Brain microvascular endothelial cell (primary cell): ENCODE data around the gene CAMK1D.

Experiments
- DNase-seq: peaks from one replicate; pipeline ENCODE4 v3.0.0-alpha.2; 2020
- H3K27ac ChIP-seq: fragments of 250-450 bp; sonication (Bioruptor Pico); 2 replicates; pipeline ENCODE4 v1.5.1; 2020; ENCODE audit warnings: mild to moderate bottlenecking, moderate library complexity
- H3K27me3 ChIP-seq: fragments of 250-450 bp; sonication (Bioruptor Pico); replicated peaks from 2 replicates; pipeline ENCODE4 v1.5.1; 2020; ENCODE audit warnings: mild to moderate bottlenecking
- H3K36me3 ChIP-seq: fragments of 250-450 bp; sonication (Bioruptor Pico); replicated peaks from 2 replicates; pipeline ENCODE4 v1.5.1; 2020; ENCODE audit warnings: mild to moderate bottlenecking
- H3K4me3 ChIP-seq: 2 replicates; pipeline ENCODE4 v1.5.1; 2011; ENCODE audit warnings: low read depth, mild to moderate bottlenecking, control low read depth, low read length, moderate library complexity
- CTCF ChIP-seq: IDR thresholded peaks from 2 replicates; pipeline ENCODE4 v1.5.1; 2011; ENCODE audit warnings: low read depth, mild to moderate bottlenecking, moderate library complexity, low read length, control low read depth, inconsistent platforms; ENCODE audit errors: missing control alignments
- in situ Hi-C: cut with HindIII; loops from 2 replicates; pipeline ENCODE4 v1.10.0; 2017; ENCODE audit warnings: low sequenced_read_pairs, low pct_ligation_motif_present

The CAMK1D gene

DNA sequence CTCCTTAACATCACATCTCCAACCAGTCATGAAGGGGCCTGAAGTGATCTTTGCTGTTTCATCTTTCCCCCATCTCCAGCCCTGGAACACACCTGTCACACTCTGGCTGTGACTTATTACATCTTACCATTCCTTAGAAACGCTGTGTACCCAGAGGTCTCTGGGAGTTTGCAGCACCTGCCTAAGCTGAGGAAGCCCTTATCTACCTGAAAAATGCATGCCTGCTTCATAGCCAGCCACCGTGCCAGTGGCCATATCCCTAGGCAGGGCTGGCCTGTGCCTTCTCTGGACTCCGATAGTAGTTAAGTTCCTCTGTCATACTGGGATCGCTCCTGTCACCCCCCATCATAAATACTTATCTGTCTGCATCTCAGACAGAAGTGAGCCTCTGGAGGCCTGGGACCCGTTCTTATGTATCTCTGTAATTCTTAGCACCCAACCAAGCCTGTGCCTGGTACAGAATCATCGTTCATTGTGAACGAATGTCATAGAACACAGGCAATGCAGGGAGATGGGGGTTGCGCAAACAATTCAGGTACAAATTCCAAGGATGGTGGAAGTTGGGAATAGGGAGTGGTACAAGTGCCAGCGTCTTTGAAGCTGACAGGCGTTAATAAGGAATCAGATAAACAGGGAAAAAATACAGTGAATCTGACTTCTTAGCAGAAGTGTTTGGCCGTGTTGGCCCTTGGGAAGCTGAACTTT lies 254.6 kb downstream of the CAMK1D start:
- no peak overlapping the region for H3K4me3 ChIP-seq
- in situ Hi-C loops, result no loop called here
- H3K36me3 ChIP-seq, result no peaks in the 10 kb centered on the region
- H3K27ac ChIP-seq, result no peak overlapping the region
- H3K27me3 ChIP-seq, result no peaks in the 10 kb centered on the region
- DNase-seq, result no peak
- no peak for TF ChIP-seq CTCF

GRCh38 chr10:12605580-12606405 lies 256.4 kb downstream of the CAMK1D start:
- H3K27ac ChIP-seq, result no peak overlapping the region
- in situ Hi-C loops, result no loop called here
- peak; percentile 34 for DNase-seq

GRCh38 chr10:12606461-12606860 lies 257.1 kb downstream of the CAMK1D start:
- Histone ChIP-seq H3K36me3 (no peaks in the 10 kb centered on the region), H3K27me3 (no peaks in the 10 kb centered on the region), H3K27ac (no peak overlapping the region), H3K4me3 (no peak overlapping the region)
- in situ Hi-C loops, result no loop called here
- TF ChIP-seq CTCF, result no peak
- no peak for DNase-seq

More at GRCh38 chr10:12605580-12606405, 256.4 kb downstream of the CAMK1D start:
- Histone ChIP-seq H3K4me3 (no peak overlapping the region), H3K27me3 (no peaks in the 10 kb centered on the region), H3K36me3 (no peaks in the 10 kb centered on the region)
- TF ChIP-seq CTCF, result no peak

- no peak for DNase-seq
- no peak for TF ChIP-seq CTCF
- no peaks in the 10 kb centered on the region for H3K27me3 ChIP-seq
- no peak overlapping the region for H3K27ac ChIP-seq
- in situ Hi-C loops, result no loop called here
- no peaks in the 10 kb centered on the region for H3K36me3 ChIP-seq
- no peak overlapping the region for H3K4me3 ChIP-seq
Measured at GRCh38 chr10:12608761-12609160, 259.4 kb downstream of the CAMK1D start.

GRCh38 chr10:12609435-12609834 lies 260.1 kb downstream of the CAMK1D start:
- Histone ChIP-seq H3K27me3 (no peaks in the 10 kb centered on the region), H3K27ac (no peak overlapping the region), H3K4me3 (no peak overlapping the region), H3K36me3 (no peaks in the 10 kb centered on the region)
- no peak for DNase-seq
- in situ Hi-C loops, result no loop called here
- no peak for TF ChIP-seq CTCF
